Measurements from ENCODE around the gene FCGBP.
A peak's percentile ranks its signal among the peaks of the same experiment; 100 is the strongest.
"Not testable (repeated sequence)": the region's sequence is repeated elsewhere in the genome, so short reads cannot be mapped to it uniquely, and the experiment has no call there.

FCGBP gene

DNA sequence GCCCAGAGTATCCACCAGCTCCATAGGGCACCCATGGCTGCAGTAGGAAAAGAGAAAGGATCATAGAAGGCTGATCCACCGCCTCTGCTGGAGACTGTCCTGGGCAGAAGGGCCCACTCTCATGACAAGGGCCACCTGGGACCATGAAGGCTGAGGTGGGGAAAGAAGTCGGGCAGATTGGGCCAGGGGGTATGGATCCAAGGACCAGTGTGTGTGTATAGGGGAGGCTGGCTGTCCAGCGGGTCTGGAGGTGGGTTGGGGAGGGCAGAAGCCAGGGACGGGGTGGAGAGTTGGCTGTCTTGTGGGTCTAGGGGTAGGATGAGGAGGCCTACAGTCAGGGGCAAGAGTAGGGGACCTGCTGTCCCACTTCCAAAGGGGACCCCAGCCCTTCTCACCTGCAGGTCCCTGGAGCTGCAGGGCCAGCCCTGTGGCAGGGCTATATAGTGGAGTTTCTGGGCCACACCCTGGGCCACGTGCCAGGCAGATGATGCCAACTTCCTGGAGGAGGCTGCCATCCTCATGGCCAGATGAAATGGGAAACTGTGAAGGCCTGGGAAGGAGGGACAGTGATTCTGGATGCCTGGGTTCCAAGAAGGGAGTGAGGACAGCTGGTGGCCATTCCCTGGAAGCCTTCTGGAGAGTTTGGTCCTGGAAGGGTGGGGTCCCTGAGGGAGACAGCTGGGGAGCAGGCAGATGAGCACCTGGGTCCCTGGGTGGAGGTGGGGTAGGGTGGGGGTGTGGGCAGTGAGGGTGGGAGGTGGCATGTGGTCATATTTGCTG, at the start of gene FCGBP:
FCGBP (minus strand) TSS at position 51 of the 780 bp plus-strand sequence.
- DNase-seq (ENCODE audit: low read depth): no peak

GRCh38 chr19:39983695-39984300, 49.4 kb upstream of the FCGBP start:
- DNase-seq (ENCODE audit: low read depth): no peak

DNA sequence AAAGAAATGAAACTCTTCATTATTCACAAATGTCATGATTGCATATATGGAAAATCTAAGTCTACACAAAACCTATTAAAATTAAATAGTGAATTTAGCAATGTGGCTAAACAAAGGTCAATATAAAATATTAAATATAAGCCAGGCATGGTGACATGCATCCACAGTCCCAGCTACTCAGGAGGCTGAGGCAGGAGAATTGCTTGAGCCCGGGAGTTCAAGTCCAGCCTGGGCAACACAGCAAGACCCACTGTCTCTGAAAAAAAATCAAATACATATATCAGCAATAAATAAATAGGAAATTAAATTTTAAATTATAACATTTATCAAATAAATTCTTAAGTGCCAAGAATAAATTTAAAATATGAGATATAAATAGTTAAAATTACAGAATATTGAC, 48.4 kb upstream of the FCGBP start:
- no peak for DNase-seq (ENCODE audit: low read depth)

DNA sequence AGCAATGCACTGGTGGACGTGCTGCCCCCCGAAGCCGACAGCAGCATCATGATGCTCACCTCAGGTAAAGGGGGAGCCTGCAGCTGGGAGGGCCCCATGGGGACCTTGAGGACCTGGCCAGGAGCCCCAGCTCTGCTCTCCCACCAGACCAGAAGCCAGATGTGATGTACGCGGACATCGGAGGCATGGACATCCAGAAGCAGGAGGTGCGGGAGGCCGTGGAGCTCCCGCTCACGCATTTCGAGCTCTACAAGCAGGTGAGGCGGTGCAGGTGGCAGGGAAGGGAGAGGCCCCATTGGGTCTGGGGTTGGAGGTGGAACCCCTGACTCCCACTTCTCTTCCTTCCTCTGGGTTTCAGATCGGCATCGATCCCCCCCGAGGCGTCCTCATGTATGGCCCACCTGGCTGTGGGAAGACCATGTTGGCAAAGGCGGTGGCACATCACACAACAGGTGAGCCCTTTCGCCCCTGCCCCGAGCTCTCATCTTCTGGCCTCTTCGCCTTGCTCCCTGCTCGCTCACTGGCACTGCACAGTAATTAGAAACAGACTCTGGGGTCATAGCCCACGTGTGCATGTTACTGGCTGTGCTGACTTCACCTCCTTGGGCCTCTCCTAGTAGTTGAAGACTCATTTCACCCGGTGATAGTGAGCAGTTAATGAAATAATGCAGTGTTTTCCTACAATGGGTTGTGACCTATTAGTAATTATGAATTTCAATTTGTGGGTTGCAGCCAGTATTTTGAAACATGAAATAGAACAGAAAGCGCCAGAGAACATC, 40.1 kb upstream of the FCGBP start:
- no peak for DNase-seq (ENCODE audit: low read depth)

GRCh38 chr19:39971380-39972035, 37.1 kb upstream of the FCGBP start:
- no peak for DNase-seq (ENCODE audit: low read depth)

DNA sequence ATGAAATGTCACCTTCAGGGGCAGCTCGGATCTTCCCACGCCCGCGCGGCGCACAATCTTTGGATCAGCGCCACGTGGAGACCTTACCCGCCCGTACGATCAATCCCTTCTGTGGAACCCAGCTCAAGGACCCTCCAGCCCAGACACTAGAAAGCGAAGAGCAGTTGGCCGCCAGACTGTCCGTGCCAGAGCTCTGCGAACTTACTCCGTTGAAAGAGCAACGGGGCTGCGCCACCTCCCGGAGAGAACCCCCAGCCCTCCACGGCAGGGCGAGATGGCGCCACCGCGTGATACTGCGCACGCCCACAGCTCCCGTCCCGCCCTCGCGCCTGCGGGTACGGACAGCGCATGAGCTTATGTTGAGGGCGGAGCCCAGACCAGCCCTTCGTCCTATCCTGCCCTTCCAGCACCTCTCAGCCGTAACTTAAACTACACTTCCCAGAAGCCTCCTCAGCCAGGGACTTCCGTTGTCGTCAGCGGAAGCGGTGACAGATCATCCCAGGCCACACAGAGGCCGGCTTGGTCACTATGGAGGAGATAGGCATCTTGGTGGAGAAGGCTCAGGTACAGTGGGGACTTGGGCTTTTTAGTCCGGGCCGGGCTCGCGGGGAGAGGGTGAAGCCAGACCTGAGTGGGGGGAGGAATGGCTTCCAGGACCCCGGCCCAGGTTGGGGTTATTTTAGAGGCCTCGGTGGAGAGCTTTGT, 36.4 kb upstream of the FCGBP start, which contains the start of gene PSMC4:
PSMC4 (plus strand) TSS at position 491 of the 705 bp plus-strand sequence; CDS start at position 529, 38 bp downstream.
- peak; percentile 97 for DNase-seq (ENCODE audit: low read depth)

GRCh38 chr19:39970425-39970674, 35.9 kb upstream of the FCGBP start:
- DNase-seq (ENCODE audit: low read depth): no peak

DNA sequence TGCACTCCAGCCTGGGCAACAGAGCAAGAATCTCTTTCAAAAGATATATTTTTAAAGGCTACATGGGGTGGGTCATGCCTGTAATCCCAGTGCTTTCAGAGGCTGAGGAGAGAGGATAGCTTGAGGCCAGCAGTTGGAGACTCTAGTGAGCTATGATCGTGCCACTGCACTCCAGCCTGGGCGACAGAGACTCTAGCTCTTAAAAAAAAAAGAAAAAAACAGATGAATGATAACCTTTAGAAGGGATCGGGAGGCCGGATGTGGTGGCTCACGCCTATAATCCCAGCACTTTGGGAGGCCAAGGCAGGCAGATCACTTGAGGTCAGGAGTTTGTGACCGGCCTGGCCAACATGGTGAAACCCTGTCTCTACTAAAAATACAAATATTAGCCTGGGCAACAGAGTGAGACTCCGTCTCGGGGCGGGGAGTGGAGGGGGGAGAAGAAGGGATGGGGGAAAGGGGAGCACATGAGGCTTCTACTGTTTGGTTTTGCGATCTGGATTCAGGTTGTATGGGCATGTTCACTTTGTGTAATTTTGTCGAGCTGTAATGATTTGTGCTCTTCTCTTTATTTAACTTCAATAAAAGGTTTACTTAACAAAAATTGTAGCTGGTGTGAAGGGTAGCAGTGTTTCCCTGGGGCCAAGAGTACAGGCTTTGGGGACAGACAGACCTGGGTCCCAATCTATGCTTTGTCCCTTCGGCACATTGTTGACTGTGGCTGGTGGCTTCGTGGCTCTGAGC, 35.4 kb upstream of the FCGBP start:
- DNase-seq (ENCODE audit: low read depth): no peak

DNA sequence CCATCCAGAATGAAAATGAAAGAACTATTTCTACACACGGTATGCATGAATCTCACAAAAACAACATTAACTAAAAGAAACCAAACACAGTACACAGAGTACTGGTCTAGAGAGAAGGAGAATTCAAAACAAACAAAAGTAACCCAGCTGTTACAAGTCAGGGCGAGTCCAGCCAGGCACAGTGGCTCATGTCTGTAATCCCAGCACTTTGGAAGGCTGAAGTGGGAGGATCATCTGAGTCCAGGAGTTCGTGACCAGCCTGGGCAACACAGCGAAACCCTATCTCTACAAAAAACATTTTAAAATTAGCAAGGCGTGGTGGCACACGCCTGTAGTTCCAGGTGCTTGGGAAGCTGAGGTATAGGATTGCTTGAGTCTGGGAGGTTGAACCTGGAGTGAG, 34.8 kb upstream of the FCGBP start:
- DNase-seq (ENCODE audit: low read depth): no peak

GRCh38 chr19:39968789-39969188, 34.4 kb upstream of the FCGBP start:
- no peak for DNase-seq (ENCODE audit: low read depth)

DNA sequence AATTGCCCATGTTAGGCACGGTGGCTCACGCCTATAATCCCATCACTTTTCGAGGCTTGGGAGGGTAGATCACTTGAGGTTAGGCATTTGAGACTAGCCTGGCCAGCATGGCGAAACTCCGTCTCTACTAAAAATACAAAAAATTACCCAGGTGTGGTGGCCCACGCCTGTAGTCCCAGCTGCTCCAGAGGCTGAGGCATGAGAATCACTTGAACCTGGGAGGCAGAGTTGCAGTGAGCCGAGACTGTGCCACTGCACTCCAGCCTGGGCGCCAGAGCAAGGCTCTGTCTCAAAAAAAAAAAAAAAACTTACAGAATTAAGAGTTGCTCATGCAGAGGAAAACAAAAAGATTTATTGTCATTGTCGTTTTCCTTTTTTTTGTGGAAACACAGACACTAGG, 33.1 kb upstream of the FCGBP start:
- no peak for DNase-seq (ENCODE audit: low read depth)

DNA sequence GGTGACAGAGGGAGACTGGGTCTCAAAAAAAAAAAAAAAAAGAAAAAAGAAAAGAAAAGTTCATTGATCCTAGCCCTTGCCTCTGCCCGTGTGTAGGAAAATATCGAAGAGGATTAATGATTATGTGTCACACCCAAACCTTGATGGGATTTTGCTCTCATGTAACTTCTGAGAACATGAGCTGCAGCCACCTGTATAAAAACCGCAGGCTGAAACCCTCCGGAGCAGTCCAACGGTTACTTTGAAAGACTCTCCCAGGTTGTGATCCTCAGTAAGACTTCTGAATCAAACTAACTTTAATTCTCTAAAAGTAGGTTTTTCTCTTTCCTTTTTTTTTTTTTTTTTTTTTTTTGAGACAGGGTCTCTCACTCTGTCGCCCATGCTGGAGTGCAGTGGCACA, 32.2 kb upstream of the FCGBP start:
- DNase-seq (ENCODE audit: low read depth): no peak

DNA sequence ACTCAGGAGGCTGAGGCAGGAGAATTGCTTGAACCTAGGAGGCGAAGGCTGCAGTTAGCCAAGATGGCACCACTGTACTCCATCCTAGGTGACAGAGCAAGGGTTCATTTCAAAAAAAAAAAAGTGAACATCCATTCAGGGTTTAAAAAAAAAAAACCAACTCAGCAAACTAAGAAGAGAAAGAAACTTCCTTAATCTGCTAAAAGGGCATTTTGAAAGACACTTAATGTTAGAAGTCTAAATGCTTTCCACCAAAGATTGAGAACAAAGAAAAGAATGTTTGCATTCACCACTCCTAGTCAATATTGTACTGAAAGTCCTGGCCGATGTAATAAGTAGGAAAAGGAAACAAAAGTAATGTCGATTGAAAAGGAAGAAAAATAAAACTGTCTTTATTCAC, 29.5 kb upstream of the FCGBP start:
- DNase-seq (ENCODE audit: low read depth): no peak

DNA sequence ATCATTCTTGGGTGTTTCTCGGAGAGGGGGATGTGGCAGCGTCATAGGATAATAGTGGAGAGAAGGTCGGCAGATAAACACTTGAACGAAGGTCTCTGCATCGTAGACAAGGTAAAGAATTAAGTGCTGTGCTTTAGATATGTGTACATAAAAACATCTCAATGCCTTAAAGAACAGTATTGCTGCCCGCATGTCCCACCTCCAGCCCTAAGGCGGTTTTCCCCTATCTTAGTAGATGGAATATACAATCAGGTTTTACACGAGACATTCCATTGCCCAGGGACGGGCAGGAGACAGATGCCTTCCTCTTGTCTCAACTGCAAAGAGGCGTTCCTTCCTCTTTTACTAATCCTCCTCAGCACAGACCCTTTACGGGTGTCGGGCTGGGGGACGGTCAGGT, 25.0 kb upstream of the FCGBP start:
- DNase-seq (ENCODE audit: low read depth): not testable (repeated sequence)

- DNase-seq (ENCODE audit: low read depth): not testable (repeated sequence)
Observed at GRCh38 chr19:39958942-39959341, 24.5 kb upstream of the FCGBP start.

DNA sequence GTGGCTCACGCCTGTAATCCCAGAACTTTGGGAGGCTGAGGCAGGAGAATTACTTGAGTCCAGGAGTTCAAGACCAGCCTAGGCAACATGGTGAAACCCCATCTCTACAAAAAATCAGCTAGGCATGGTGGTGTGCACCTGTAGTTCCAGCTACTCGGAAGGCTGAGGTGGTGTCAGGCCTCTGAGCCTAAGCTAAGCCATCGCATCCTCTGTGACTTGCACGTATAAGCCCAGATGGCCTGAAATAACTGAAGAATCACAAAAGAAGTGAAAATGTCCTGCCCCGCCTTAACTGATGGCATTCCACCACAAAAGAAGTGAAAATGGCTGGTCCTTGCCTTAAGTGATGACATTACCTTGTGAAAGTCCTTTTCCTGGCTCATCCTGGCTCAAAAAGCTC, 23.5 kb upstream of the FCGBP start:
- not testable (repeated sequence) for DNase-seq (ENCODE audit: low read depth)

DNA sequence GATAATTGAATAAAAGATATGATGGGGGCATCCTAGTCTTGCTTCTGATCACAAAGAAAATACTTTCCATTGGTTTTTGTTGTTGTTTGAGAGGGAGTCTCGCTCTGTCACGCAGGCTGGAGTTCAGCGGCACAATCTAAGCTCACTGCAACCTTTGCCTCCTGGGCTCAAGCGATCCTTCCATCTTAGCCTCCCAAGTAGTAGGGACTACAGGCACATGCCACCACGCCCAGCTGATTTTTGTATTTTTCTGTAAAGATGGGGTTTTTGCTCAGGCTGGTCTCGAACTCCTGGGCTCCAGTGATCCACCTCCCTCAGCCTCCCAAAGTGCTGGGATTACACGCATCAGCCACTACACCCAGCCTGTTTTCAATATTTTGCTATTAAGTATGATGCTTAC, 19.5 kb upstream of the FCGBP start:
- DNase-seq (ENCODE audit: low read depth): no peak

DNA sequence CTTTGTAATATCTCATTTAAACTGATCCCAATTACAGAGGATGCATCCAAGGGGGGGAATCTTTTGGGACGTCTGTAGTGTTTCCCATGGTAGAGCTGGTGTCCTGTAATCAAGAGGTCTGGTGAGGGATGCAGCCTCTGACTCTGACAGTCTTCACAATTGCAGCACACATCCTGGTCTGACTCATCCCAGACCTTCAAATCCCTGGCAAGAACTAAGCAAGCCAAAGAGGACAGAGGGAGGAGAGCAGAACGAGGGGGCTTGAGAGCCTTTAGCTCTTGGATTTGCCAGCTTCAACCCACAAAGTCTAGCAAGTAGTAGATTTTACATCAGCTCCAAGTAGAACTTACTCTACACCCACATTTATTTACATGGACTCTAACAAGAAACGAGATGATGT, 17.3 kb upstream of the FCGBP start:
- DNase-seq (ENCODE audit: low read depth): no peak

DNA sequence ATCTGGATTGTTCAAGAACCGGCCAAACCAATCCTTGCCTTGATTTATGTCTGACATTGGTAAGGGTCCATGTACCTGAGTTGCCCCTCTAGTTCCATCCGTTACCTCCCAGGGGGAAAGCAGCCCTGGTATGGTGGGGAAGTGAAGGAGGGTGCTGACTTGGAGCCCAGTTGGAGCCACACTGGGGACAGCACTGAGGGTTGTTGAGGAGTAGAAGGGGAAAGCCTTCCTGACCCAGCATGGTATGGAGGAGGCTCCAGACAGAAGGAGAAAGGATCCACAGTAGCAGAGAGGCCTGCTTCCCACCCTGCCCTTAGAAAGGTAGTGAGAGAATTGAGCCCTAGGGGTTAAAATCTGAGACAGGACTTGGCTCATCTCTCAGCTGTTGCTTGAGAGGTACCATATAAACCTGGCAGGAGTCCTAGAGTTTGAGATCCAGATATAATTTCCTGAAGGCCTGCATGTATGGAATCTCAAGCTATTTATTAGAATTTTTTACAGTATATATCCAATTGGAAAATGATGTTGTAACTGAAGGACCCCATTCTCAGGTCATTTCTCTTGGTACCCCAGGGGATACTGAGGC, 16.7 kb upstream of the FCGBP start:
- no peak for DNase-seq (ENCODE audit: low read depth)

- DNase-seq (ENCODE audit: low read depth): no peak
Observed at GRCh38 chr19:39949026-39949747, 14.8 kb upstream of the FCGBP start.
